ENCODE results near the gene MLC1.

Gene MLC1

DNA sequence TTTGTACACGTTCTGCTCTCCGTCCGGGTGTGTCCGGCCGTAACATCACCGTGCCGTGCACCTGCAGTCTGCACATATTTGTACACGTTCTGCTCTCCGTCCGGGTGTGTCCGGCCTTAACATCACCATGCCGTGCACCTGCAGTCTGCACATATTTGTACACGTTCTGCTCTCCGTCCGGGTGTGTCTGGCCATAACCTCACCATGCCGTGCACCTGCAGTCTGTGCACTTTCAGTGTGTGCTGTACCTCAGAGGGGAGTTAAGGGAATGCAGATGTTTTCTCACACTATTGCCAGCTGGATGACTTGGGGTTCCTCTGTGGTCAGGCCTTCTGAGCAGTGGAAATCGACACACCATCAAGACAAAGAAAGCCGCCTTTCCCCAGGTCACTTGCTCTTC is 31.4 kb downstream of the MLC1 start:
- no peaks in the 10 kb centered on the region for H3K36me3 ChIP-seq (ENCODE audit: control insufficient read depth in 2 of 2, insufficient read depth in 1 of 2, low read length in 2 of 2)
- POLR2A ChIA-PET = no interaction called here
- H3K9me3 ChIP-seq (ENCODE audit: control insufficient read depth, insufficient read depth, low read depth, low read length) = no peaks in the 10 kb centered on the region
- no peak overlapping the region for H3K4me3 ChIP-seq (ENCODE audit: low read depth, low read length)
- no peak overlapping the region for H3K27ac ChIP-seq (ENCODE audit: extremely low read depth, low read depth, low read length)
- no peaks in the 10 kb centered on the region for H3K4me1 ChIP-seq (ENCODE audit: control insufficient read depth, insufficient read depth, low read length)
- TF ChIP-seq, protein P1, sequence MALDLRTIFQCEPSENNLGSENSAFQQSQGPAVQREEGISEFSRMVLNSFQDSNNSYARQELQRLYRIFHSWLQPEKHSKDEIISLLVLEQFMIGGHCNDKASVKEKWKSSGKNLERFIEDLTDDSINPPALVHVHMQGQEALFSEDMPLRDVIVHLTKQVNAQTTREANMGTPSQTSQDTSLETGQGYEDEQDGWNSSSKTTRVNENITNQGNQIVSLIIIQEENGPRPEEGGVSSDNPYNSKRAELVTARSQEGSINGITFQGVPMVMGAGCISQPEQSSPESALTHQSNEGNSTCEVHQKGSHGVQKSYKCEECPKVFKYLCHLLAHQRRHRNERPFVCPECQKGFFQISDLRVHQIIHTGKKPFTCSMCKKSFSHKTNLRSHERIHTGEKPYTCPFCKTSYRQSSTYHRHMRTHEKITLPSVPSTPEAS (tag by site-specific recombination; IDR thresholded peaks at IDR 0.05) = 0 out of 2 replicates have a peak, but pooled peaks have one; percentile 25
- TF ChIP-seq ZNF140 (tag by site-specific recombination; IDR thresholded peaks at IDR 0.05) = no peak
- CTCF ChIA-PET = interaction anchor here (0.8 to 1.5 kb wide), 3 partner anchors 34 to 99 kb away, joined by 3 to 5 read pairs (median 5); no protein-coding TSS in a partner anchor

DNA sequence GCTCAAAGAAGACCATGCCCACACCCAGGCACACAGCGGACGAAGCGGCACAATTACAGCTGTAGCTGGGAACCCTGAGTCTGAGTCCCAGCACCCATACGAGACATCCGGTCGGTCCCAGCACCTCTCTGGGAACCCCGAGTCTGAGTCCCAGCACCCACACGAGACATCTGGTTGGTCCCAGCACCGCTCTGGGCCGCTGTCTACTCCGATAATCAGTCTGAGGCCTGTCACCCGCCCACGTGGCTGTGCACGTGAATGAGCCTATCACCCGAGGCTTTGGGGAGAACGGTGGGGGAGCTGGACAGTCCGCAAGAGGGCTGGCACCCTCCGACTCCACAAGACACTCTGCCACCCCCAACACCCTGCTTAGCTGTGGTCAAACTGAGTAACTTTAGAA is 33.3 kb downstream of the MLC1 start:
- Histone ChIP-seq H3K27ac (ENCODE audit: extremely low read depth, low read depth, low read length) (no peak overlapping the region), H3K36me3 (ENCODE audit: control insufficient read depth in 2 of 2, insufficient read depth in 1 of 2, low read length in 2 of 2) (no peaks in the 10 kb centered on the region), H3K4me3 (ENCODE audit: low read depth, low read length) (no peak overlapping the region), H3K9me3 (ENCODE audit: control insufficient read depth, insufficient read depth, low read depth, low read length) (no peaks in the 10 kb centered on the region), H3K4me1 (ENCODE audit: control insufficient read depth, insufficient read depth, low read length) (no peaks in the 10 kb centered on the region)
- ChIA-PET POLR2A (no interaction called here), CTCF (no interaction called here)
- TF ChIP-seq KLF16 (tag by site-specific recombination; IDR thresholded peaks at IDR 0.05) (no peak), ZNF624 (tag by site-specific recombination; IDR thresholded peaks at IDR 0.05) (no peak), KLF1 (tag by site-specific recombination; IDR thresholded peaks at IDR 0.05) (no peak), ZNF274 (IDR thresholded peaks at IDR 0.05; ENCODE audit: low read length) (no peak), ZNF274 (tag by site-specific recombination; IDR thresholded peaks at IDR 0.05; ENCODE audit: borderline replicate concordance) (no peak), ZNF596 (tag by site-specific recombination; IDR thresholded peaks at IDR 0.05) (no peak), ZNF561 (tag by site-specific recombination; IDR thresholded peaks at IDR 0.05; ENCODE audit: borderline replicate concordance) (no peak)
- TF ChIP-seq, protein P2, sequence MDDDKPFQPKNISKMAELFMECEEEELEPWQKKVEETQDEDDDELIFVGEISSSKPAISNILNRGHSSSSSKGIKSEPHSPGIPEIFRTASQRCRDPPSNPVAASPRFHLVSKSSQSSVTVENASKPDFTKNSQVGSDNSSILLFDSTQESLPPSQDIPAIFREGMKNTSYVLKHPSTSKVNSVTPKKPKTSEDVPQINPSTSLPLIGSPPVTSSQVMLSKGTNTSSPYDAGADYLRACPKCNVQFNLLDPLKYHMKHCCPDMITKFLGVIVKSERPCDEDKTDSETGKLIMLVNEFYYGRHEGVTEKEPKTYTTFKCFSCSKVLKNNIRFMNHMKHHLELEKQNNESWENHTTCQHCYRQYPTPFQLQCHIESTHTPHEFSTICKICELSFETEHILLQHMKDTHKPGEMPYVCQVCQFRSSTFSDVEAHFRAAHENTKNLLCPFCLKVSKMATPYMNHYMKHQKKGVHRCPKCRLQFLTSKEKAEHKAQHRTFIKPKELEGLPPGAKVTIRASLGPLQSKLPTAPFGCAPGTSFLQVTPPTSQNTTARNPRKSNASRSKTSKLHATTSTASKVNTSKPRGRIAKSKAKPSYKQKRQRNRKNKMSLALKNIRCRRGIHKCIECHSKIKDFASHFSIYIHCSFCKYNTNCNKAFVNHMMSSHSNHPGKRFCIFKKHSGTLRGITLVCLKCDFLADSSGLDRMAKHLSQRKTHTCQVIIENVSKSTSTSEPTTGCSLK (tag by site-specific recombination; IDR thresholded peaks at IDR 0.05) = no peak

DNA sequence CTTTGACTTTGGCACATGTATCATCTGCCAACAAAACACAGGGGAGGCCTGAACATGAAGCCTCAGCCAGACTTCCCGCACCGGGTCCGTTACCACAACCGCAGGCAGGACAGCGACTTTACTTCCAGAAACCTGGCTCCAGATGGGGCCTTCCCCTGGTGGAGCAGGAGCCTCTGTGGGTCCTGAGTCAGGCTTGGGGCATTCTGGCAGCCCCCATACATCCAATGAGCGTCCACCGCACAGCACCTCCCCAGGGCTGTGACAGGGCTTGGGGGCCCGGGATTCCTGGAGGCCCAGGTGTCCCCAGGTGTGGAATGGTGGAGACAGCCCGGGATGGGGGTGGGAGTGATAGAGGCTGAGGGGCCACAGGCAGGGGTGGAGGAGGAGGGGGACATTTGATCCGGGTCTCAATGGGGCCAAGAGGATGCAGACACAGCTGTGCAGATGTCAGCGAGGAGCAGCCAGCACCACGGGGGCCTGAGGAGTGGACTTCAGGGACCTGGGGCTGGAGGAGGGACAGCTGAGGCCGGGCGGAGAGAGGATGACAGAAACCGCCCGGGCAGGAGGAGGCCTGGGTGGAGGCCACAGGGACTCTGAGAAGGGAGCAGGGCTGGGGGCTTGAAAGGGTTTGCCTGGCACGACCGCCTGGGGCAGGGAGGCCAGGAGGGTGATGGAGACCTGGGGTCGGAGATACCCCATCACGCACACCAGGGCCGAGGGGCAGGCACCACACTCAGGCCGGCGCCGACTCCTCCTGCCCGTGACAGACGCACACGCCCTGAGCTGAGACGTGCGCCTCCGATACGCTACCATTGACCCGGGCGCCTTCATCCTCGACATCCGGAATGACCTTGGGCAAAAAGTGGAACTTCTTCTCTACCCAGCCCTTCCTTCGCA is 35.7 kb downstream of the MLC1 start:
- H3K4me1 ChIP-seq (ENCODE audit: control insufficient read depth, insufficient read depth, low read length) = no peaks in the 10 kb centered on the region
- H3K9me3 ChIP-seq (ENCODE audit: control insufficient read depth, insufficient read depth, low read depth, low read length) = no peaks in the 10 kb centered on the region
- CTCF ChIA-PET = interaction anchor here (1.0 to 1.1 kb wide), 2 partner anchors 19 kb away, joined by 3 to 4 read pairs; no protein-coding TSS in a partner anchor
- H3K36me3 ChIP-seq (ENCODE audit: control insufficient read depth in 2 of 2, insufficient read depth in 1 of 2, low read length in 2 of 2) = no peaks in the 10 kb centered on the region
- H3K4me3 ChIP-seq (ENCODE audit: low read depth, low read length) = no peak overlapping the region
- no peak overlapping the region for H3K27ac ChIP-seq (ENCODE audit: extremely low read depth, low read depth, low read length)
- POLR2A ChIA-PET = no interaction called here
- TF ChIP-seq, protein P3, sequence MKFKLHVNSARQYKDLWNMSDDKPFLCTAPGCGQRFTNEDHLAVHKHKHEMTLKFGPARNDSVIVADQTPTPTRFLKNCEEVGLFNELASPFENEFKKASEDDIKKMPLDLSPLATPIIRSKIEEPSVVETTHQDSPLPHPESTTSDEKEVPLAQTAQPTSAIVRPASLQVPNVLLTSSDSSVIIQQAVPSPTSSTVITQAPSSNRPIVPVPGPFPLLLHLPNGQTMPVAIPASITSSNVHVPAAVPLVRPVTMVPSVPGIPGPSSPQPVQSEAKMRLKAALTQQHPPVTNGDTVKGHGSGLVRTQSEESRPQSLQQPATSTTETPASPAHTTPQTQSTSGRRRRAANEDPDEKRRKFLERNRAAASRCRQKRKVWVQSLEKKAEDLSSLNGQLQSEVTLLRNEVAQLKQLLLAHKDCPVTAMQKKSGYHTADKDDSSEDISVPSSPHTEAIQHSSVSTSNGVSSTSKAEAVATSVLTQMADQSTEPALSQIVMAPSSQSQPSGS (tag by site-specific recombination; IDR thresholded peaks at IDR 0.05; ENCODE audit: low read depth) = no peak
- TF ChIP-seq OSR2 (tag by site-specific recombination; IDR thresholded peaks at IDR 0.05) = no peak
- no peak for TF ChIP-seq YY2 (tag by site-specific recombination; IDR thresholded peaks at IDR 0.05)
- no peak for TF ChIP-seq ZNF121 (tag by site-specific recombination; IDR thresholded peaks at IDR 0.05)
- TF ChIP-seq GFI1B (tag by site-specific recombination; IDR thresholded peaks at IDR 0.05) = no peak
- TF ChIP-seq ZNF132 (tag by site-specific recombination; IDR thresholded peaks at IDR 0.05; ENCODE audit: borderline replicate concordance) = no peak
- no peak for TF ChIP-seq ZNF596 (tag by site-specific recombination; IDR thresholded peaks at IDR 0.05)
- TF ChIP-seq ZBTB7A (tag by site-specific recombination; IDR thresholded peaks at IDR 0.05; ENCODE audit: low read depth) = no peak
- TF ChIP-seq, protein P4, sequence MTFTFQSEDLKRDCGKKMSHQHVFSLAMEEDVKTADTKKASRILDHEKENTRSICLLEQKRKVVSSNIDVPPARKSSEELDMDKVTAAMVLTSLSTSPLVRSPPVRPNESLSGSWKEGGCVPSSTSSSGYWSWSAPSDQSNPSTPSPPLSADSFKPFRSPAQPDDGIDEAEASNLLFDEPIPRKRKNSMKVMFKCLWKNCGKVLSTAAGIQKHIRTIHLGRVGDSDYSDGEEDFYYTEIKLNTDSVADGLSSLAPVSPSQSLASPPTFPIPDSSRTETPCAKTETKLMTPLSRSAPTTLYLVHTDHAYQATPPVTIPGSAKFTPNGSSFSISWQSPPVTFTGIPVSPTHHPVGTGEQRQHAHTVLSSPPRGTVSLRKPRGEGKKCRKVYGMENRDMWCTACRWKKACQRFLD (tag by site-specific recombination; IDR thresholded peaks at IDR 0.05) = no peak
- TF ChIP-seq TRIM28 (IDR thresholded peaks at IDR 0.05; ENCODE audit: borderline replicate concordance, low read length) = no peak
- TF ChIP-seq ZFP41 (tag by site-specific recombination; IDR thresholded peaks at IDR 0.05; ENCODE audit: borderline replicate concordance) = no peak
- TF ChIP-seq, protein P5, sequence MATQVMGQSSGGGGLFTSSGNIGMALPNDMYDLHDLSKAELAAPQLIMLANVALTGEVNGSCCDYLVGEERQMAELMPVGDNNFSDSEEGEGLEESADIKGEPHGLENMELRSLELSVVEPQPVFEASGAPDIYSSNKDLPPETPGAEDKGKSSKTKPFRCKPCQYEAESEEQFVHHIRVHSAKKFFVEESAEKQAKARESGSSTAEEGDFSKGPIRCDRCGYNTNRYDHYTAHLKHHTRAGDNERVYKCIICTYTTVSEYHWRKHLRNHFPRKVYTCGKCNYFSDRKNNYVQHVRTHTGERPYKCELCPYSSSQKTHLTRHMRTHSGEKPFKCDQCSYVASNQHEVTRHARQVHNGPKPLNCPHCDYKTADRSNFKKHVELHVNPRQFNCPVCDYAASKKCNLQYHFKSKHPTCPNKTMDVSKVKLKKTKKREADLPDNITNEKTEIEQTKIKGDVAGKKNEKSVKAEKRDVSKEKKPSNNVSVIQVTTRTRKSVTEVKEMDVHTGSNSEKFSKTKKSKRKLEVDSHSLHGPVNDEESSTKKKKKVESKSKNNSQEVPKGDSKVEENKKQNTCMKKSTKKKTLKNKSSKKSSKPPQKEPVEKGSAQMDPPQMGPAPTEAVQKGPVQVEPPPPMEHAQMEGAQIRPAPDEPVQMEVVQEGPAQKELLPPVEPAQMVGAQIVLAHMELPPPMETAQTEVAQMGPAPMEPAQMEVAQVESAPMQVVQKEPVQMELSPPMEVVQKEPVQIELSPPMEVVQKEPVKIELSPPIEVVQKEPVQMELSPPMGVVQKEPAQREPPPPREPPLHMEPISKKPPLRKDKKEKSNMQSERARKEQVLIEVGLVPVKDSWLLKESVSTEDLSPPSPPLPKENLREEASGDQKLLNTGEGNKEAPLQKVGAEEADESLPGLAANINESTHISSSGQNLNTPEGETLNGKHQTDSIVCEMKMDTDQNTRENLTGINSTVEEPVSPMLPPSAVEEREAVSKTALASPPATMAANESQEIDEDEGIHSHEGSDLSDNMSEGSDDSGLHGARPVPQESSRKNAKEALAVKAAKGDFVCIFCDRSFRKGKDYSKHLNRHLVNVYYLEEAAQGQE (tag by site-specific recombination; IDR thresholded peaks at IDR 0.05) = no peak

All from HEK293 (cell line).